ENCODE results near the gene TBL1X.

Gene TBL1X

GRCh38 chrX:9785254-9785943, 320.5 kb downstream of the TBL1X start:
- no peak for FAIRE-seq

- no peak for FAIRE-seq
Measured at GRCh38 chrX:9785944-9786797, 321.3 kb downstream of the TBL1X start, which contains the start of gene SHROOM2. TSS of gene SHROOM2 (plus strand) at chrX:9786429. CDS start at chrX:9786546, 117 bp downstream.

GRCh38 chrX:9786798-9787635, 322.2 kb downstream of the TBL1X start:
- FAIRE-seq: no peak

- FAIRE-seq: no peak
Measured at GRCh38 chrX:9788911-9789310, 324.1 kb downstream of the TBL1X start.

- no peak for FAIRE-seq
Measured at GRCh38 chrX:9789555-9789954, 324.7 kb downstream of the TBL1X start.

Measured in A204.1 (cell line).